ENCODE measurements around the gene P2RX6.

The P2RX6 gene

DNA sequence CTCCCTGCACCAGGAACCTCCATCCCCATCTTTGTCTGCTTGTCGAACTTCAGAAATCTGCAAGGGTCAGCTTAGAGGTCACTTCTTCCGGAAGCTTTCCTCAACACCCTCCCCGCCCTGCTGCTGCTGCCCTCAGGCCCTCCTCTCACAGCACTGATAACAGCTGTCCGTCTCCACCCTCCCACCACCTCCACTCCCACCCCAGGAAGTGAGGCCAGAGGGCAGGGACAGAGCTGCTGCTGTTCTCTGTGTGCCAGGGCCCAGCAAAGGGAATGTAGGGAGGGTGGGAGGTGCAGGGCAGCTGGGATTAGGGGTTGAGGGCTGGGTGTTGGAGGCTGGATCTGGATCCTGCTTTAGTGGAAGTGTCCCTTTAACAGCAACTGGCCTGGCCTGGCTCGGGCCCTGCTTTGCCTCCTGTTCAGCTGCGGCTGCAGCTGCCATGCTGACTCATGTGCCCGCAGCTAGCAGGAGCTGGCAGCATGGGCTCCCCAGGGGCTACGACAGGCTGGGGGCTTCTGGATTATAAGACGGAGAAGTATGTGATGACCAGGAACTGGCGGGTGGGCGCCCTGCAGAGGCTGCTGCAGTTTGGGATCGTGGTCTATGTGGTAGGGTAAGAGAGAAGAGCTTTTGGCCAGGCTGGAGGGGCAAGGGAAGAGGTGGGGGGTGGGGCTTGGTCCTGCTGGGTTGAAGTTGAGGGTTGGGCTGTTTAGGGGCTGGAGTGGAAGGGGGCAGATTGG is at the start of gene P2RX6:
TSS of gene P2RX6 (plus strand) at position 440 of the 740 bp plus-strand sequence. CDS start at position 450, 10 bp downstream.
- TF ChIP-seq, protein P1, sequence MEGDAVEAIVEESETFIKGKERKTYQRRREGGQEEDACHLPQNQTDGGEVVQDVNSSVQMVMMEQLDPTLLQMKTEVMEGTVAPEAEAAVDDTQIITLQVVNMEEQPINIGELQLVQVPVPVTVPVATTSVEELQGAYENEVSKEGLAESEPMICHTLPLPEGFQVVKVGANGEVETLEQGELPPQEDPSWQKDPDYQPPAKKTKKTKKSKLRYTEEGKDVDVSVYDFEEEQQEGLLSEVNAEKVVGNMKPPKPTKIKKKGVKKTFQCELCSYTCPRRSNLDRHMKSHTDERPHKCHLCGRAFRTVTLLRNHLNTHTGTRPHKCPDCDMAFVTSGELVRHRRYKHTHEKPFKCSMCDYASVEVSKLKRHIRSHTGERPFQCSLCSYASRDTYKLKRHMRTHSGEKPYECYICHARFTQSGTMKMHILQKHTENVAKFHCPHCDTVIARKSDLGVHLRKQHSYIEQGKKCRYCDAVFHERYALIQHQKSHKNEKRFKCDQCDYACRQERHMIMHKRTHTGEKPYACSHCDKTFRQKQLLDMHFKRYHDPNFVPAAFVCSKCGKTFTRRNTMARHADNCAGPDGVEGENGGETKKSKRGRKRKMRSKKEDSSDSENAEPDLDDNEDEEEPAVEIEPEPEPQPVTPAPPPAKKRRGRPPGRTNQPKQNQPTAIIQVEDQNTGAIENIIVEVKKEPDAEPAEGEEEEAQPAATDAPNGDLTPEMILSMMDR (IDR thresholded peaks at IDR 0.05; ENCODE audit: insufficient read depth, low read depth, low read length, missing control alignments), result no peak
- H3K4me3 ChIP-seq (ENCODE audit: low read length), result peak within 1 kb of the TSS; percentile 40
- no peak for DNase-seq (ENCODE audit: low read depth)

DNA sequence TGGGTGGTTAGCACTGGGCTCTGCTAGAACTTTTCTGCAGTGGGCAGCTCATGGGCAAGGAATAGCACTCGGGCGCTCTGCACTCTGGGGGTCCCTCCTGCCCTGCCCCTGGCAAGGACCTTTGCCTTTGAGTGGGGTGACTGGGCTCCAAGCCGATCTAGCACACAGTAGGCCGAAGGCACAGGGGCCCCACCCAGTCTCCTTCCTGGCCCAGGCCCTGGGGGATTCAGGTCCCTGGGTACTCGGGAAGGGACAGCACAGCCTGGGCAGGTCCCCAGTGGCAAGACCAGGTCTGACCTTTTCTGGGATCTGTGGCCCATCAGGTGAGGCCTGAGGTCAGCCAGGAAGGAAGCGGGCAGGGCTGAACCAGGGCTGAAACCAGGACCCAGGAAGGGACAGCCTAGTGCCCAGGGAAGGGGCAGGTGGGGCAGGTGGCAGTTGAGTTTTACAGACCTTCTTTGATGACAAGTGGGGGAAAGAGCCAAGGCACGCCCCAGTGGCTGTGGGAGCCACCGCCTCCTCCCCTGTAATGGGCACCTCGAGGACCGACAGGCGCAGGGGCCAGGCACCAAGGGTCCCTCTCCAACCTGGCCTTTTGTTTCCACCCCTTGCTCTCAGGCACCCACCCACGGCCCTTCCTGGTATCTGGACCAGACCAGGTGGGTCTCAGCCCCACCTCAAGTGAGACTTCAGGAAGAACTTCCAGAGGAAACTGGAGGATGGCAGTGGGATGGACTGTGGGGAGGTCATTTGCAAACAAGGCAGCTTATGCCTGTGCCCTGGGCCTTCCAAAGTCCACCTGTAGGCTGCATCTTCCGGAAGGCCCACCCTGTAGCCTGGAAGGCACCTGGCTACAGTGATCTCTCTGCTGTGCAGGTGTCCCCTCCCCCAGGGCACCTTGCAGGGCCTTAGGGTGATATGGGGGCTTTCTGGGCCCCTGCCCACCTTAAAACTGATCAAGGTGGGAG is 48.8 kb upstream of the P2RX6 start:
- H3K4me3 ChIP-seq (ENCODE audit: low read length), result no peak overlapping the region
- DNase-seq (ENCODE audit: low read depth), result no peak
- TF ChIP-seq, protein P1 (IDR thresholded peaks at IDR 0.05; ENCODE audit: insufficient read depth, low read depth, low read length, missing control alignments), result no peak

DNA sequence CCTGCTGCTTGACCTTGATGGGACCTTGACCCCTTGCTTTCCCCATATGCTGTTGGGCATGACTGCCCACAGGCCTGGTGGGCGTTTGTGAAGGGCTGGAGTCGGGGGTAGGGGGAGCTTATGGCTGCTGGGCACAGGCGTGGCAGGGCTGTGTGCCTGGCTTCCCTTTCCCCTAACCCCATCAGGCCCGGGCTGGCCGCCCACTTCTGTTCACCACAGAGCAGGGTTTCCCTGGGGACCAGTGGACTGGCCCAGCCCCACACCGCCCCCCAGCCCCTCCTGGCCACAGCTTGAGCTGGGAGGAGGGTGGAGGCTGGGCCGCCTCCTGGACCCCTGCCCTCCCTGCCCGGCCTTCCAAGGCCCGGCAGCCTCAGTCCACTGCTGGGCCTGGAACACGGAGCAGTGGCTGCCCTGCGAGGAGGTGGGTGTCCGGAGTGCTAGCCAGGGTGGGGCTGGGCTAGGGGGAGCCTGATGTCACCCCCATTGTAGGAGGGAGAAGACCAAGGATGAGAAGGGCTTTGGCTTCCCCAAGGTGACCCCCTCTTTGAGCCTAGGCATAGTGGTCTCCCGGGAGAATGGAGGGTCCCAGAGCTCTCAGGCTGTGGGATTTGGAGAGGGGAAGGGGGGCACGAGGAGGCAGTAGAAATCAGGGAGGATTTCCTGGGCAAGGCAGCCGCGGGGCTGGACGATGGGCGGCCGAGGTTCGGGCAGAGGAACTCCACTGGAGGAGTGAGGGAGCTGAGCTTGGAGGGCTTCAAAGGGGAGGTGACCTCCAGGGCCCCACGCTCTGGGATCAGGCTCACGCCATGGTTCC is 47.9 kb upstream of the P2RX6 start, which contains the start of gene AIFM3:
TSS of gene AIFM3 (plus strand) at position 373 of the 814 bp plus-strand sequence. CDS start 690 bp downstream, outside the sequence.
- TF ChIP-seq, protein P1 (IDR thresholded peaks at IDR 0.05; ENCODE audit: insufficient read depth, low read depth, low read length, missing control alignments), result no peak
- DNase-seq (ENCODE audit: low read depth), result no peak
- no peak within 1 kb of the TSS for H3K4me3 ChIP-seq (ENCODE audit: low read length)

DNA sequence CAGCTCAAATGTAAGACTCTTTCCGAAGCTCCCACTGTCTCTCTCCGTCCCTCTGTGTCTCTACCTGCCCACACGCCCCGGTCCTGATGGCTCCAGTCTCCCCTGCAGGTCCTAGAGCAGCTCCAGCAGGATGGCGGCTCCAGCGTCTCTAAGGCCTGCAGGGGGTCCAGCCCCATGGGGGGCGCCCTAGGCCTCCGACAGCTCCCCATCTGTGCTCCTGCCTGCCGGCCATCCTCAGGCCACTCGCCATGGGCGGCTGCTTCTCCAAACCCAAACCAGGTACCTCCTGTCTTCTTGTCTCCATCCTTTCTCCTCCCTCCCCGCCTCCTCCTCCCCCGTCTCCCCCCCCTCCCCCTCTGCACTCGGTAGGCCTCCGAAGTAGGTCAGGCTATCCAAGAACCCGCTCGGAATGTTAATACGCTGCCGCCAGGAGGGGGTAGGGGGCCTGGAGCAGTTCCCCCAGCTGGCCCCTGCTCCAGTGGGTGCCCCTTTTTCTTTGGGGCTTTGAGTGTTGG is 47.2 kb upstream of the P2RX6 start:
- no peak overlapping the region for H3K4me3 ChIP-seq (ENCODE audit: low read length)
- no peak for DNase-seq (ENCODE audit: low read depth)
- TF ChIP-seq, protein P1 (IDR thresholded peaks at IDR 0.05; ENCODE audit: insufficient read depth, low read depth, low read length, missing control alignments), result no peak

DNA sequence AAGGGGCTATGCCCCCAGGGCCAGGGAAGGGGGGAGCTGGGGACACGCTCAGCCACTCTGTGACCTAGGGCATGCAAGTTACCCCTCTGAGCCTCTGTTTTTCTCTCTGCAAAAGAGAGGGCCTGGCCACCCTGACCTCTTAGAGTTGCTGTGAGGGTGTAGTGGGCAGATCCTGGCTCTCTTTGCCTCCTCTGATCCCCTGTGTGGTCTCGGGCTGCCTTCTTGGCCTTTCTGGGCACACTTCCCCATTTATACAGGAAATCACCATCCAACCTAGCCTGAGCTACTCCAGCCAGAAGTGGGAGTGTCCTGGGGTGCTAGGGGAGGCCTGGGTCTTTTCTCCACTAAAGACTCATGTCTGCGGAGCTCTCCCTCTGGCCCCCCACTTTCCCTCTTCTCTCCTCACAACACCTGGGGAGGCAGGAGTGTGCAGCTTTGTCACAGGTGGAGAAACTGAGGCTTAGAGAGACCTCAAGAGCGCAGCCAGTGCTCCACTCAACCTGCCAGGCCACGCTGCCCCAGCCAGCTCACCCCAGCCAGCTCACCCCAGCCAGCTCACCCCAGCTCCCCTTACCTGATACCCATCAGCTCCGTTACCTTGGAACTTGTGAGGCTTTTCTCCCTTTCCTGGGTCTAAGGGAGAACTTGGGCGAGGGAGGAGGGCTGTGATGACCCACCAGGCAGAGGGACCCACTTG is 46.5 kb upstream of the P2RX6 start:
- H3K4me3 ChIP-seq (ENCODE audit: low read length), result no peak overlapping the region
- DNase-seq (ENCODE audit: low read depth), result no peak
- TF ChIP-seq, protein P1 (IDR thresholded peaks at IDR 0.05; ENCODE audit: insufficient read depth, low read depth, low read length, missing control alignments), result no peak

Data from epithelial cell of esophagus (primary cell).